ENCODE results near the gene PTPRN2. TPM values are rescaled to one million over a fixed set of nuclear protein-coding genes. Genes with fewer than 3 reads are reported as not detected.

PTPRN2 gene
- total RNA-seq, 1 experiment from 2014 or later = 1.1 TPM

GRCh38 chr7:157539521-157539920 is 1048.1 kb downstream of the PTPRN2 start:
- BruUV-seq (replicated peaks) = no TSS peak
- no peak for DNase-seq (ENCODE audit: low read depth, low spot score)
- Histone ChIP-seq H3K36me3 (ENCODE audit: control insufficient read depth, insufficient read depth, low read length) (no peaks in the 10 kb centered on the region), H3K27me3 (ENCODE audit: control insufficient read depth, insufficient read depth, low read length) (peaks cover 7% of the 10 kb centered on the region), H3K4me1 (ENCODE audit: control insufficient read depth, insufficient read depth, low read length) (no peaks in the 10 kb centered on the region; the same call in 1 of the 2 replicates), H3K27ac (ENCODE audit: low read length) (no peak overlapping the region), H3K9me3 (ENCODE audit: control insufficient read depth, insufficient read depth, low read depth, low read length) (no peaks in the 10 kb centered on the region), H3K4me3 (ENCODE audit: low read depth in 2 of 2, low read length in 2 of 2) (no peak overlapping the region)
- no peak for ATAC-seq
- TF ChIP-seq SIN3A (IDR thresholded peaks at IDR 0.05; ENCODE audit: borderline replicate concordance, insufficient read depth, low read depth, low read length) (no peak), TCF7L2 (IDR thresholded peaks at IDR 0.05; ENCODE audit: low read depth, low read length) (no peak), POLR2AphosphoS5 (IDR thresholded peaks at IDR 0.05; ENCODE audit: low read depth, low read length) (no peak)
- TF ChIP-seq, protein P1, sequence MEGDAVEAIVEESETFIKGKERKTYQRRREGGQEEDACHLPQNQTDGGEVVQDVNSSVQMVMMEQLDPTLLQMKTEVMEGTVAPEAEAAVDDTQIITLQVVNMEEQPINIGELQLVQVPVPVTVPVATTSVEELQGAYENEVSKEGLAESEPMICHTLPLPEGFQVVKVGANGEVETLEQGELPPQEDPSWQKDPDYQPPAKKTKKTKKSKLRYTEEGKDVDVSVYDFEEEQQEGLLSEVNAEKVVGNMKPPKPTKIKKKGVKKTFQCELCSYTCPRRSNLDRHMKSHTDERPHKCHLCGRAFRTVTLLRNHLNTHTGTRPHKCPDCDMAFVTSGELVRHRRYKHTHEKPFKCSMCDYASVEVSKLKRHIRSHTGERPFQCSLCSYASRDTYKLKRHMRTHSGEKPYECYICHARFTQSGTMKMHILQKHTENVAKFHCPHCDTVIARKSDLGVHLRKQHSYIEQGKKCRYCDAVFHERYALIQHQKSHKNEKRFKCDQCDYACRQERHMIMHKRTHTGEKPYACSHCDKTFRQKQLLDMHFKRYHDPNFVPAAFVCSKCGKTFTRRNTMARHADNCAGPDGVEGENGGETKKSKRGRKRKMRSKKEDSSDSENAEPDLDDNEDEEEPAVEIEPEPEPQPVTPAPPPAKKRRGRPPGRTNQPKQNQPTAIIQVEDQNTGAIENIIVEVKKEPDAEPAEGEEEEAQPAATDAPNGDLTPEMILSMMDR (IDR thresholded peaks at IDR 0.05) = no peak
- in situ Hi-C loops (cut with HindIII; ENCODE audit: low pct_unique_long_range_greater_than_20kb, low sequenced_read_pairs) (no loop called here), intact Hi-C loops (cut with micrococcal nuclease; ENCODE audit: unreplicated experiment) (no loop called here)
- POLR2A ChIA-PET = no interaction called here
- CTCF ChIA-PET = no interaction called here

- no peaks in the 10 kb centered on the region for H3K9me3 ChIP-seq (ENCODE audit: control insufficient read depth, insufficient read depth, low read depth, low read length)
- ChIA-PET CTCF (no interaction called here), POLR2A (no interaction called here)
- H3K27me3 ChIP-seq (ENCODE audit: control insufficient read depth, insufficient read depth, low read length) = peaks cover 7% of the 10 kb centered on the region
- ATAC-seq (no peak), DNase-seq (ENCODE audit: low read depth, low spot score) (no peak)
- H3K4me3 ChIP-seq (ENCODE audit: low read depth in 2 of 2, low read length in 2 of 2) = no peak overlapping the region
- BruUV-seq (replicated peaks) = no TSS peak
- H3K27ac ChIP-seq (ENCODE audit: low read length) = no peak overlapping the region
- TF ChIP-seq POLR2AphosphoS5 (IDR thresholded peaks at IDR 0.05; ENCODE audit: low read depth, low read length) = no peak
- TF ChIP-seq SIN3A (IDR thresholded peaks at IDR 0.05; ENCODE audit: borderline replicate concordance, insufficient read depth, low read depth, low read length) = no peak
- no peak for TF ChIP-seq REST (IDR thresholded peaks at IDR 0.05; ENCODE audit: insufficient read depth in 1 of 2, low read depth in 2 of 2, low read length in 1 of 2)
- TF ChIP-seq, protein P1 (IDR thresholded peaks at IDR 0.05) = no peak
- no peak for TF ChIP-seq TCF7L2 (IDR thresholded peaks at IDR 0.05; ENCODE audit: low read depth, low read length)
- in situ Hi-C loops (cut with HindIII; ENCODE audit: low pct_unique_long_range_greater_than_20kb, low sequenced_read_pairs) = no loop called here
- intact Hi-C loops (cut with micrococcal nuclease; ENCODE audit: unreplicated experiment) = no loop called here
- no peaks in the 10 kb centered on the region for H3K36me3 ChIP-seq (ENCODE audit: control insufficient read depth, insufficient read depth, low read length)
- no peaks in the 10 kb centered on the region; the same call in 1 of the 2 replicates for H3K4me1 ChIP-seq (ENCODE audit: control insufficient read depth, insufficient read depth, low read length)
These were observed 1048.9 kb downstream of the PTPRN2 start for GRCh38 chr7:157538735-157539134.
